ENCODE data around the gene SOX1.
A peak's percentile ranks its signal among the peaks of the same experiment; 100 is the strongest.

The SOX1 gene

DNA sequence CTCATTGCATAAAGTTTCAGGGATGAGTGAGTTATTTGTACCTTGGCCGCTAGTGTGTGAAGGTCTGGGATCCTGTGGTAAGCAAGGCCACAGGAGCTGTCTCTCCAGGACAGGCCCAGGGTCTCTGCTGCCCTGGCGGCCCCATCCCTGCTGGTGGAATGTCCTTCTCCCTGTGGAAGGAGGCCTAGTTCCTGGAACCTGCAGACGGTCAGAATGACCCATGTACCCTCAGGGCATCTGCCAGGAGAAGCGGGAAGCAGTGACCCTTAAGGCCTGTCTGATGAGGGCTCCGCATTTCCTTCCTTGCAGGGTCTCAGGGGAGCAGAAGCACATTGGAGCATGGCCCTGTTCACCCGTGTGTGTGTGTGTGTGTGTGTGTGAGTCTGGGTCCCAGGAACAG is 32.1 kb upstream of the SOX1 start:
- Histone ChIP-seq H3K27me3 (ENCODE audit: insufficient read depth, insufficient read length) (no peaks in the 10 kb centered on the region), H3K9ac (ENCODE audit: insufficient read length, low read depth) (no peak overlapping the region), H3K4me1 (ENCODE audit: insufficient read depth, insufficient read length) (peaks cover 3% of the 10 kb centered on the region), H3K9me3 (ENCODE audit: insufficient read depth, low read length) (no peaks in the 10 kb centered on the region), H3K36me3 (ENCODE audit: insufficient read depth, insufficient read length, low read length) (no peaks in the 10 kb centered on the region), H3K4me3 (ENCODE audit: insufficient read length, low read depth) (no peak overlapping the region)
- no peak for DNase-seq (ENCODE audit: low read depth, low spot score)
- no peak for TF ChIP-seq SUZ12 (IDR thresholded peaks at IDR 0.05; ENCODE audit: extremely low read depth, insufficient read depth, insufficient read length)
- TF ChIP-seq ZNF274 (IDR thresholded peaks at IDR 0.05; ENCODE audit: low read depth, low read length): no peak

DNA sequence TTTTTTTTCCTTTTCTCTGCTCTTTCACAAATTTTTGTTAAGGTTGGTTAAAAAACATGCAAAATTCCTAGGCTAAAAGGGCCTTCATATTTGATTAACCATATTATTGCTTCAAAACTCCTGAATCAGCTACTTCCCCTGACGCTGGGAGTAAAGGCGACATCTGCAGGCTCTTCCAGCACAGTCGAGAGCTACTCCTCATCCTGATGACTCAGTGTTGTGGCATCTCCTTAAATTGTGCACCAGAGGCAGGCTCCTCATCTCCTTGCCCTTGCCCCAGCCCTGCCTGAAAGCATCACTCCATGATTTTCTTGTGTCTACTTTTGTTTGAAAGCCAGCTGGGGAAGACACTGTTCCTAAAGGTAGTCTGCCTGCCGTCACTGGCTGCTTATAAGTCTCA is 24.5 kb upstream of the SOX1 start:
- Histone ChIP-seq H3K9me3 (ENCODE audit: insufficient read depth, low read length) (peaks cover 15% of the 10 kb centered on the region), H3K36me3 (ENCODE audit: insufficient read depth, insufficient read length, low read length) (no peaks in the 10 kb centered on the region), H3K9ac (ENCODE audit: insufficient read length, low read depth) (no peak overlapping the region), H3K27me3 (ENCODE audit: insufficient read depth, insufficient read length) (no peaks in the 10 kb centered on the region), H3K4me3 (ENCODE audit: insufficient read length, low read depth) (no peak overlapping the region), H3K4me1 (ENCODE audit: insufficient read depth, insufficient read length) (no peaks in the 10 kb centered on the region)
- TF ChIP-seq ZNF274 (IDR thresholded peaks at IDR 0.05; ENCODE audit: low read depth, low read length) (no peak), YY1 (IDR thresholded peaks at IDR 0.05; ENCODE audit: insufficient read depth, insufficient read length) (no peak), SUZ12 (IDR thresholded peaks at IDR 0.05; ENCODE audit: extremely low read depth, insufficient read depth, insufficient read length) (no peak)
- DNase-seq (ENCODE audit: low read depth, low spot score): peak; percentile 72

DNA sequence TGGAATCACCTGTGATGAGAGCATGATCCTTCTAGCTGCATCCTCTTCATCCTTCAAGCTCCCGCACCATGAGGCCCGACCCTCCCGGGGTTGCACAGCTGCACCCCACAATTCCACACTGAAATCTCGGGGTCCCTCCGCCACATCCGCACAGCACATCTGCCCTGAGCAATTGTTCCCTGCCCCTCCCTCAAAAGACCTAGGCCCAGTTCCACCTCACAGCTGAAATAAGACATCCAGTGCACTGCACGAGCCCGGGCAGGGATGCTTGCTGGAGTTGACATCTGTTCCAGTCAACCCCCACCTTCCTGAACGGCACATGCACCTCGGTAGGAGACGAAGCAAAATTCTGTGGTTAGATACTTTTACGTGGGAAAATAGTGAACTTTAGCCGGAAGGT is 14.7 kb upstream of the SOX1 start:
- peaks cover 7% of the 10 kb centered on the region for H3K4me1 ChIP-seq (ENCODE audit: insufficient read depth, insufficient read length)
- H3K9ac ChIP-seq (ENCODE audit: insufficient read length, low read depth): no peak overlapping the region
- DNase-seq (ENCODE audit: low read depth, low spot score): no peak
- peaks cover 5% of the 10 kb centered on the region; the same call in 1 of the 2 replicates for H3K9me3 ChIP-seq (ENCODE audit: insufficient read depth, low read length)
- H3K4me3 ChIP-seq (ENCODE audit: insufficient read length, low read depth): no peak overlapping the region
- peaks cover 78% of the 10 kb centered on the region for H3K27me3 ChIP-seq (ENCODE audit: insufficient read depth, insufficient read length)
- no peak for TF ChIP-seq YY1 (IDR thresholded peaks at IDR 0.05; ENCODE audit: insufficient read depth, insufficient read length)
- TF ChIP-seq ZNF274 (IDR thresholded peaks at IDR 0.05; ENCODE audit: low read depth, low read length): no peak
- TF ChIP-seq SUZ12 (IDR thresholded peaks at IDR 0.05; ENCODE audit: extremely low read depth, insufficient read depth, insufficient read length): no peak
- no peaks in the 10 kb centered on the region for H3K36me3 ChIP-seq (ENCODE audit: insufficient read depth, insufficient read length, low read length)

DNA sequence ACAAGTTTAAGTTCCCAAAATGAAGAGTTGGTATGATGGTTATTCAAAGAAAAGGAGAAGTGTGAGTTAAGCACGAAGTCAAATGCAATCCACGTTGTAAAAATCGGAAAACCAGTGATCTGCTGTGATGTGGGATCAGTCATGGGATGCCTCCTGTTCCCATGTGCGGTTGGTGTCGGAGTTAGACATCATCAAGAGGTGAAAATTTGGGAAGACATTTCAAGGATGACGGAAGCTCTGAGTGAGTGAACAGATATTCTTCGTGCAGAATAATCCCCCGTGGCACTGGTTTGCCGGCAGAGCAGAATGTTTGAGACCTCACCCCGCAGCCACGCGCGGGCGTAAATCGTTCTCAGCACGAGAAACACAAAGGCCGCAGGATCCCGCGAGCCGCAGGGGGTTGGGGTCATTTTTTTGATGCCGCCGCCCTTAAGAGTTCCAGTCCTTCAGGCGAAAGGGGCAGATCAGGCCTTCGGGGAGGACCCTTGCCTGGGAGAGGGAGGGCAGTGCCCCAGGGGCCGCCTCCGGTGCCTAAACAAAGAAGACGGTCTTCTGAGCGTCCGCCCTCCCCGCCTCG is 13.7 kb upstream of the SOX1 start:
- H3K27me3 ChIP-seq (ENCODE audit: insufficient read depth, insufficient read length): peaks cover 84% of the 10 kb centered on the region

DNA sequence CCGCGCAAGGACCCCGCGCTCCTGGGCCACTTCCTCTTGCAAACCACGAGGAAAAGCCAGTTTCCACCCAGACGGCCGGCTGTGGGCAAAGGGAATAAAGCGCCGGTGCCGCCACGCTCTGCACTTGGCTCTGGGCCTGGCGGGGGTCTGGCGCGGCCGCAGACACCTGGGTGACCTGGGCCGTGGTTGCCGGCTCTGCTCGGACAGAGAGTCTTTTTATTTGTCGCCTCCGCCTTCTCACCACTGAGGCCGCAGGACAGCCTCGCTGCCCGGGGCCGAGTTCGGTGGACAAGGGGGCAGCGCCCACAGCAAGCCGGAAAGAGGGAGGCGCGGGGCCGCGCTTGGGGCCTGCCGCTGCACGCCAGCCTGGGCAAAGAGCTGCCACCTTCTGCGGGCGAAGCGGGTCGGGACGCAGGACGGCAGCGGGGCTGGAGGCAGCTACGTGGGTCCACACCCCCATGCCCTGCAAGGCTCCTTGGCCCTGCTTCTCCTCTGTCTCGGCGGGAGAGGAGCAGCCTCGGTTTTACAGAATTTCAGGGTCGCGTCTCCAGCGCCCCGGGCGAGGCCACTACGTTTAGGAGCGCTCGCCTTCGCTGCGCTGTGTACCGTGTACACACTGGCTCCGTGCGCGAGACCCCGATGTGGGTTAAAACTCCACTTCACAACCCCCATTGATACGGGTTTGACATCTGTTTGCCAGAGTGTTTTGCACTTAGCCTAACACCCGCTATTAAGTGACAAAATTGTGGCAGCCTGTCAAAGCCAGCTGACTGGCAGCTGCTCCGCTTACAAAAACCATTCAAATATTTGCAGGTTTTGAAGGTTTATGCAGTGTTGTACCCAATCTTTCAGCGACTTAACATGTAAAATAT is 13.0 kb upstream of the SOX1 start:
- DNase-seq (ENCODE audit: low read depth, low spot score): no peak
- Histone ChIP-seq H3K9me3 (ENCODE audit: insufficient read depth, low read length) (no peaks in the 10 kb centered on the region), H3K4me3 (ENCODE audit: insufficient read length, low read depth) (peak overlapping the region; percentile 28), H3K36me3 (ENCODE audit: insufficient read depth, insufficient read length, low read length) (no peaks in the 10 kb centered on the region), H3K27me3 (ENCODE audit: insufficient read depth, insufficient read length) (peaks cover 91% of the 10 kb centered on the region), H3K9ac (ENCODE audit: insufficient read length, low read depth) (peak overlapping the region; percentile 32), H3K4me1 (ENCODE audit: insufficient read depth, insufficient read length) (peaks cover 7% of the 10 kb centered on the region)
- TF ChIP-seq YY1 (IDR thresholded peaks at IDR 0.05; ENCODE audit: insufficient read depth, insufficient read length): no peak
- peak; percentile 83 for TF ChIP-seq SUZ12 (IDR thresholded peaks at IDR 0.05; ENCODE audit: extremely low read depth, insufficient read depth, insufficient read length)

More for the DNA sequence above, 13.7 kb upstream of the SOX1 start:
- no peak for TF ChIP-seq YY1 (IDR thresholded peaks at IDR 0.05; ENCODE audit: insufficient read depth, insufficient read length)
- TF ChIP-seq ZNF274 (IDR thresholded peaks at IDR 0.05; ENCODE audit: low read depth, low read length): no peak
- no peak for TF ChIP-seq SUZ12 (IDR thresholded peaks at IDR 0.05; ENCODE audit: extremely low read depth, insufficient read depth, insufficient read length)
- H3K9me3 ChIP-seq (ENCODE audit: insufficient read depth, low read length): no peaks in the 10 kb centered on the region
- peaks cover 7% of the 10 kb centered on the region for H3K4me1 ChIP-seq (ENCODE audit: insufficient read depth, insufficient read length)
- H3K36me3 ChIP-seq (ENCODE audit: insufficient read depth, insufficient read length, low read length): no peaks in the 10 kb centered on the region
- peak overlapping the region; percentile 28 for H3K4me3 ChIP-seq (ENCODE audit: insufficient read length, low read depth)
- no peak overlapping the region for H3K9ac ChIP-seq (ENCODE audit: insufficient read length, low read depth)
- no peak for DNase-seq (ENCODE audit: low read depth, low spot score)

DNA sequence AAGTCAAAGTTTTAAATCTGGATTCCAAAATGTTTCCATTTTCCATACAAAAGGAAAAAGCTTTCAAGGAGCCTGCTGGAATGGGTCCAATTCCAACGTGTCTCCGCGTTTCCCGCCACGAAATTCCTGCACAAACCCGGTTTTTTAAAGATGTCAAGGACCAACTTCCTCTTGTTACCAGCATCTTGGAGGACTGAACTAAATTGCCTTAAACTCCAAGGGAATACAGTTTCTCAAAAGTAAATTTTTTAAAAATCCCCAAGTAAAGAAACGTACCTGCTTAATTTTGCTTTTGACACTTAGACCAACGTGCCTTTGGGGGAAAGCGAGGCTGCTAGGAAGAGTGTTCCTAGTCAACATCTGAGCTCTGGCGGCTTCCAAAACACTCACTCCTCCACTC is 12.3 kb upstream of the SOX1 start:
- Histone ChIP-seq H3K27me3 (ENCODE audit: insufficient read depth, insufficient read length) (peaks cover 97% of the 10 kb centered on the region), H3K4me3 (ENCODE audit: insufficient read length, low read depth) (no peak overlapping the region), H3K9me3 (ENCODE audit: insufficient read depth, low read length) (no peaks in the 10 kb centered on the region), H3K9ac (ENCODE audit: insufficient read length, low read depth) (no peak overlapping the region), H3K4me1 (ENCODE audit: insufficient read depth, insufficient read length) (peaks cover 7% of the 10 kb centered on the region), H3K36me3 (ENCODE audit: insufficient read depth, insufficient read length, low read length) (no peaks in the 10 kb centered on the region)
- DNase-seq (ENCODE audit: low read depth, low spot score): no peak
- TF ChIP-seq ZNF274 (IDR thresholded peaks at IDR 0.05; ENCODE audit: low read depth, low read length) (no peak), SUZ12 (IDR thresholded peaks at IDR 0.05; ENCODE audit: extremely low read depth, insufficient read depth, insufficient read length) (no peak), YY1 (IDR thresholded peaks at IDR 0.05; ENCODE audit: insufficient read depth, insufficient read length) (no peak)

Measured in NT2/D1 (cell line).